GM21619 (cell line): ENCODE results near the gene B9D1.

Source experiments
- ATAC-seq: cut with Tn5 transposase; IDR thresholded peaks from one replicate; pipeline ENCODE4 v1.9.1; 2021; ENCODE audit not compliant: unreplicated experiment

B9D1 gene

DNA sequence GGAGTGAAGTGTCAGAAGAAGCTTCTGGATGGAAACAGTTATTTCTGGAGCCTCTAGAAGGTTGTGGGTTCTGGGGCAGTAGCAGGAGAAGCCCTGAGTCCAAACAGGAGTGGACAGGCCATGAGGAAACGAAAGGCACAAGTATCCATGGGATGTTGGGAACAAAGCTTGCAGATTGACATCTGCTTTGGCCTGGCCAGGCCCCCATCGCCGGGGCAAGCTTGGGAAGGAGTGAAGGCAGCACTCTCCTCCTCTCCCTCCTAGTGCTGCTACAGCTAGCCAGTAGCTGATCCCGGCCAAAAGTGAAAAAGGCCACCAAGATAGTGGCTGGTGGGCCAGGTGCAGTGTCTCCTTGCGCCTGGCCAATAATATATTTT lies 40.4 kb downstream of the B9D1 start:
- no peak for ATAC-seq

DNA sequence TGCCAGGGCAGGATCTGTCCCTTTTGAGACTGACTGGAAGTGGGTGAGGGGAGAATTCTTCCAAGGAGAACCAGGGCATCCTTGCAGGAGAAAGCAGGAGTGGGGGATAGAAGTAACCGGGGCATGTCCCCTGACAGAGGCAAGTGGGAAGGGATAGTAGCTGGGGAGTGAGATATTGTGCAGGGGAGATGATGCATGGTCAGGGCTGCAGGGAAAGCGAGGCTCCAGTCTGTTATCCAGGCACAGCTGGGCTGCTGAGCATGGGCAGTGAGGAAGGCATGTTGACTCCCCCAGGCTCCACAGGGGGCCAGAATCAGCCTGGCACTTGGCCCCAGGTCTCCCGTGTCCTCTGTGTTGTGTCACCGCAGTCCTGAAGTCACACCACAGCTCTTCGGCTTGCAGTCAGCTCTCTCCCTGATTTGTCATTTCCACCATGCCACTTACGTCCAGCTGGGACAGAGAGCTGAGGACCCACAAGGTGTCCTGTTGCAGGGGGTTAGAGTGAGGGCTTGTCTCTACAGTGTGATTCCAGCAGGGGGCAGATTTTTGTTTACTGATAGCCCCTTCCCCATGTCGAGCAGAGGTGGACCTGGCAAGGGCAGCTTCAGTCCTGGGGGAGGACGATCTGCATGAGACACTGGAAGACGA lies 40.9 kb downstream of the B9D1 start:
- ATAC-seq, result no peak

DNA sequence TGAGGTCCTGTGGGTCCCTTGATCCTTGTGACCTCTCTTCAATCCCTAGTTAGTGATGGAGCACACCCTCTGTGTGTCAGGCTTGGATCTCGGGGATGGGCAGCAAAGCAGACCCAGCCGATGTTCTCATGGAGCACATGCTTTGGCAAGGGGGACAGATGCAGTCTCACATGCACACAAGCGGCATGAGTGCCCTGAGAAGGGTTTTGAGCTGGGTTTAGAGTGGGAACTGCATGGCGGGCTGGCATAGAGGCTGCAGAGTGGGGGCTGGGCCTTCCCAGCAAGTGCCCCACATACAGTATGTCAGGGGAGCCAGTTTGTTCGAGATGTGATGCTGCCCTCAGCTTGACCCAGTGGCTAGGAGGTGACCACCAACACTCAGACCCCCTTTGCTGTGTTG lies 41.6 kb downstream of the B9D1 start:
- no peak for ATAC-seq

DNA sequence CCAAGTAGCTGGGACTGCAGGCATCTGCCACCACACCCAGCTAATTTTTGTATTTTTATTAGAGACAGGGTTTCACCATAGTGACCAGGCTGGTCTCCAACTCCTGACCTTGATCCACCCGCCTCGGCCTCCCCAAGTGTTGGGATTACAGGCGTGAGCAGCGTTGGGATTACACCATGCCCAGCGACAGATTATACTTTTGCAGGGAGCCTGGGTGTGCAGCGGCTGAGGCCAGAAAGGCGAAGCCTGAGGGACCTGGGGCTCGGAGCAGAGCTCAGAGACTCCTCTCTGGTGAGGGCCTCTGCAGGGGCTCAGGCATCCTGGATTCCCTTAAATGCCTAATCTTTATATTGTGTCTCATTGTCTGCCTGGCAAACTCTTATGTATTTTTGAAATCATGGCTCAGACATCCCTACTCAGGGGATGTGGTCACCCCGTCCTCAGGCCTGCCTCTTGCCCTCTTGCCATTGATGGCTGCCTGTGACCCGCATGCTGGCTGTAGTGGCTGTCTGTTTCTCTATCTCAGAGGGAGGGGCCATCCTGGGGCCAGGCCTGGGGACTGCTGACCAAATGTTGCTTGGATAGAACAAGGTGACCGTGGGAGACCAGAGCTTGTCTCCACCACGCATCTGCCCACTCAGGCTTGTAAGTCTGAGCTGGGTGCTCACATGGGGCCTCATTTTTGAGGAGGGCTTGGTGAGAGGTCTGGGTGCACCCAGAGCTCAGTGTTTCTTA lies 42.6 kb downstream of the B9D1 start:
- ATAC-seq, result no peak

DNA sequence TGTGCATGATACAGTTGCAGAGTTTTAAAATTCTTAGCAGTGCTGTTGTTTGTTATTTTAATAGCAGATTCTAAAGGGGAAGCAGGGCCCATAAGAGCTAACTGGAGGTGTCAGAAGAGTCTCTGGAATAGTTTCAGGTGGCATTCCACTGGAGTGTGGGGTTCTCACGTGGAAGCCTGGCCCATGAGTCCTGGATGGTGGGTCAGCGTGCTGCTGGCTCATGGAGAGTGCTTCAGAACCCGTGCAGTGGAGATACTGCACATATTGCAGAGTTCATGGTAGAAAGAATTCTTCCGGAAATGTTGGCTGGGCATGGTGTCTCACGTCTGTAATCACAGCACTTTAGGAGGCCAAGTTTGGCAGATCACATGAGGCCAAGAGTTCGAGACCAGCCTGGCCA lies 43.9 kb downstream of the B9D1 start:
- no peak for ATAC-seq

DNA sequence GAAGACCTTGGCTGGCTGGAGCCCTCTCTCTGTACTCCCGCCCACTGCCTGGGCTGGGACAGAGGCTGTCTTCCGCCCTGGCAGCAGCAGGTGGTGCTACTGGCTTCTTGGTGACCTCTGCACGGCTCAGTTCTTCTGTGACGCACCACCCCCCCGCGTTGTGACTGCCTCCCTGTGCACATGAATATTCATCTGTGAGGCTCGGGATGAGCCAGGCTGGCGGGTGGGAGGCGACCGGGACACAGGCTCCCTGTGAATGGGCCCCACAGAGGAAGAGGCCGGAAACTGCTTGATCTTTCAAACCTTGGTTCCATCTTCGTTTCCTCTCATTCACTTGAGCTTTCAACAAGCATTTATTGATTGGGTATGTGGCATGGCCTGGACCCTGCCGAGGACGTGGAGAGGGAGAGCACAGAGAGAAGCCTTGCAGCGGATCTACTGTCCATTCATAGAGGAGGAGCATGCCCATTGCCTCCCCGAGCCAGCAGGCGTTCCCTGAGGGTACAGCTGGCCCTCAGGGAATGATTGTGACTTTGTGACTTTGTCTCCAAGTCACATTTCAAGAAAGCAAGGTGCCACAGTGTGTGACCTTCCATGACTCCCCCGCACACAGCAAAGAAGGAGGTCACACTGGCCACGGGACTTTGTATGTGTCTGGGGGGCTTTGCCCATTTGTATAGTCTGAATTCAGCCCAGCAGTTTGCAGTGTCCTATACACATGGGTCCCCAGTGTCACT lies 45.0 kb downstream of the B9D1 start:
- ATAC-seq, result no peak

DNA sequence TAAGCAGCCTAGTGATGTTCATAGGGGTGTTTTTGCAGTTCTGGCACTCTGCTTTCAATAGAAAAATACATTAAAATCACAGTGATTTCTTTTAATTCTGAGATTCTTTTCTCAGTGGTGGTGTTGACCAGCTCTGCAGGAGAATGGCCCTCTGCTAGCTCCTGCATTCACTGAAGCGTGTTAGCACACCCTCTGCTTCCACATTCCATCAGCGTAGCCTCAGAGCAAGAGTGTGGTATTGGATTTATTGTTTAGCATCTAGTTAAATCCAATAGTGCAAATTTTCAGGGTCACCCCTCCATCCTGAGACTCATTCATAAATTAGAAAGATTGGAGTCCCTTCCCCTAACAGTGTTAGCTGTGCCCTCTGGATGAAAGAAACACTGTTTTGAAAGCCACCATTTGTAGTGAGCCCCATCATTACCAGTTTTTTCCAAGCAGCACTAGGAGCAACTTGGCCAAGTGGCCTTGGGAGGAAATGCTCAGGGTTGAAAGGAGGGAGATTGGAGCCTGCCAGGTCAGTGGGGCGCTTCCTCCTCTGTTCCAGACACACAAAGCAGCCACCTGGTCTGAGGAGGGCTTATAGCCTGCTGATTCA lies 45.7 kb downstream of the B9D1 start:
- ATAC-seq, result no peak

DNA sequence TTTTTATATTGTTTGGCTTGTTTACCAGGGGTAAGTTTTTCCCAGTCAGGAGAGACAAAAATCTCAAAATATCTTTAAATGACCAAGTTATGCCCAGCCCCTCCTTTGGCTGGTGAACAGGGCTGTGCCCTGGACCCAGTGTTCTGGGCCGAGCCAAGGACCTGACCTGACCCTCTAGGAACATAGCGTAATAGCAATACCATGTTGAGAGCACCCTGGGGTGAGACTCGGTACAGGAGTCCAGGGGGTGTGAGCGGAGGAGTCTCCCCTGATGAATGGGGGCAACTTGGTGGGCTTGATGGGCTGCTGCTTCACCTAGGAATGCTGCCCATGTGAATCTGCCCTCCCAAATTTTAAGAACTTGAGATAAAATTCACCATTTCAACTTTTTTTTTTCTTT lies 47.4 kb downstream of the B9D1 start:
- no peak for ATAC-seq

DNA sequence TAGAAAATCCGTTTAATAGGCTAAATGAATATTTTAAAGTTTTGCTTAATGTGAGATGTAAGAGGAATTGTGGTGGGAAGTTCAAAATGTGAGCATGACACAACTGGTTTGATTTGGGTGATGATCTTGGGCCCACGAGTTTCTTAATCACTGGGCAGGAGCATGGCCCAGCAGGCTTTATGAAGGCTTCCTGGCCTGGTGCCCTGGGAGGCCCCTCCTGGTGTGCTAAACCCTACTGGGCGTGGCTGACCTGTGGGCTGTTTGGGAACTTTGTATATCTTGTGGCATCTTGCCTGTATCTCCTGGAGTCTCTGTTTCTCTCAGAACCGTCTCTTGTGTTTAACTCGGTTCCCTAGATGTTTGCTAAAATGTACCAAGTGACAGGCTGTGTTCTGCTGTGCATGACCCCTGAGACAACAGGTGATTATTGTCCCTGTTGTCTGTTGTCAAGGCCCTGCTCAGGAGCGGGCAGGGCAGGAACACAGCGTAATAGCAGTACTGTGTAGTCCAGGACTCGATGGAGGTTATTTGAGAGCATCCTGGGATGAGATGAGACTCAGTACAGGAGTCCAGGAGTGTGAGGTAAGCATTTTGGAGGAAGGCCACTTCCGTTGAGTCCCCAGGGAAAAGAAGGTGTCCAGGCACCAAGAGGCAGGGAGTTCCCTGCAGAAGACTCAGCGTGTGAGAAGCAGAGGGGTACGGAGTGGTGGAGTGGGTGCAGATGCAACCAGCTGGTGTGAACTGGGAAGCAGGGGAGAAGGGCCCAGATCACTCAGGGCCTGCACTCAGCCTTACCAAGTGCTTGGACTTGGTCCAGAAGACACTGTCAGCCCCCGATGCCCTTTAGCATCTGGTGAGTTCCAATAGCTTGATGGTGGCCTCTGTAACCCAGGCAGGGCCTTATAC lies 48.5 kb downstream of the B9D1 start:
- no peak for ATAC-seq

DNA sequence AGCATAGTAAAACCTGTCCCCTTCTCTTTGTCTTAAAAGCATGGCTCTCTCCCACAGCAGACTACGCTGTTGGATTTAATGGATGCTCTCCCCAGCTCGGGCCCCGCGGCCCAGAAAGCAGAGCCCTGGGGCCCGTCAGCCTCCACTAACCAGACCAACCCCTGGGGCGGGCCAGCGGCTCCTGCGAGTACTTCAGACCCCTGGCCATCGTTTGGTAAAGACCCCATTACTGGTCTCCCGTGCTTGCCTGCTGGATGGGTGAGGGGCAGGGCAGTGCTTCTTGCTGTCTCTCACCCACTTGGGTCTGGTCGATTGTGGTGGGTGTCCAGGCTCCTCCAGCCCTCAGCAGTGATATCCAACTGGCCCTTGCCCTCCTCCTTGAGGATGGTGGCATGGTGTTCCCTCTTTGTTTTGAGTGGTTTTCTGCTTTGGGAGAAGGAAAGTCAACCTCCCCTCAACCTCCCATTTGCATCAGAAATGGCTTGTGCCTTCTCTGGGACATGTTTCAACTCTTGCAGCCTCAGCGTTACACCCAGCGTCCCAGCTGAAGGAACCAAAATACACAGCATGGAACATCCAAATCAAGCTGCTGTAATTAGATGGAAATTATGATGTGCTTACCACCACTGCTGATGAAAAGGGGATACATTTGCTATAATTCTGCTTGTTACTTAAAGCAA lies 49.3 kb downstream of the B9D1 start:
- ATAC-seq, result no peak

DNA sequence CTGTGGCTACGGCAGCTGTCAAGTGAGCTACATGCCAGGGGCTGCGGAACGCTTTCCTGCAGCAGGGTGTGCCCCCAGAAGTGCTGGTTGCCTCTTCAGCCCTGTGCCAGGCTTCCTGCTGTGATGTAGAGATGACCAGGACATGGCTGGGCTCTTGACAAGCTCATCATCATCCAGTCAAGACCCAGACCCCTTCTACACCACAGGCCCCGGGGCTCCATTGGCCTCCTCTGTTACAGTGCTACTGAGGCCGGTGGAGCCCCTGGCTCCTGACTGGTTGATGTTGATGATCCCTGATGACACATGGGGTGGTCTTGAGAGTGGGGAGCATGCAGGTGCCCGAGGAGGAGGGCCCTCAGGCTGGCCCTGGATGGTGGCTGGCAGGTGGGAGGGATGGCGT lies 50.1 kb downstream of the B9D1 start:
- ATAC-seq, result no peak

DNA sequence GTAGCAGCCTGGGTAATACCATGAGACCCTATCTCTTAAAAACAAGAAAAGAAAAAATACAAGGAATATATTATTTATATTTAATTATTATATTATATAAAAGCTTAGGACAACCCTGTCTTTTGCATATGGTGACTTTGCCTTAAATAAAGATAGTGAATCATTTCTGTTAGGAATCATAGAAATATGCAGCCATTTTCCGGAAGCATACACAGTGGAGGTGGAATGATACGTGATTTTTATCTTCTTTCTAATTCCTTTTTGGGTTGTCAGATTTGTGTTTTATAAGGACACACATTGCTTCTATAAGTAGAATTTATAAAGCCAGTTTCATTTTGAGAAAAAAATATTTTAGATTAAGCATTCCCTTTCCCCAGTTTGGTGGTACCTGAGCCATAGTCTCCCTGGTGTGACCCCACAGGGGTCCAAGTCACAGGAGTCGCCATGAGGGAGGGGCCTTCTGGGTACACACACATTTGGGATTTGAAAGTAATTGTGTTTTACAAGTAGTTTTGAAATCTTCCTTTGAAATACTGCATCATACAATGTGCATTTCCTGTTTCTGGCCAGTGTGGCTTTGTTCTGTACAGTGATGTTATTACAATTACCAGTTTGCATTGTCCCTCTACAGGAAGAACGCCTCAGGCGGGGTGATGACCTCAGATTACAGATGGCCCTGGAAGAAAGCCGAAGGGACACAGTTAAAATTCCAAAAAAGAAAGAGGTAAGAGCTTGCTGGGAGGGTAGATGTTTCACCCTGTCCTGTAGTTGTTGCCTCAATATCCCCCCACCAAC lies 50.9 kb downstream of the B9D1 start:
- ATAC-seq, result no peak

DNA sequence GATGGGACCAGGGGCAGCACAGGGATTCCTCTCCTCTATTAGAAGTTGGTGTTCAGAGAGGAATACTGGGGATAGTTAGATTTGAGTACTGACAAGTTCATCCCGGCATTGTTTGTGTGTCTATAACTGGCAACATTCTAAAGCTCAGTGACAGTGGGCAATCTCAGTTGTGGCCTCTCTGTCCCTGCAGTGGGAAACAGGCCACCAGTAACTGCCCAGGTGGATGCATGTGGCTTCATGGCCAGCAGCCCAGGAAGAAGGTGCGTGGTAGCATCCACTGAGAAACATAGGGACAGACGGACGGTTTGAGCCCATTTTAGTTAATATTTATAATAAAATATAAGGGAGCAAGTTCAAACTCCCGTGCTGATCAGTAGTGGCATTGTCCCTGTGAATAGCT lies 51.5 kb downstream of the B9D1 start:
- ATAC-seq, result no peak

DNA sequence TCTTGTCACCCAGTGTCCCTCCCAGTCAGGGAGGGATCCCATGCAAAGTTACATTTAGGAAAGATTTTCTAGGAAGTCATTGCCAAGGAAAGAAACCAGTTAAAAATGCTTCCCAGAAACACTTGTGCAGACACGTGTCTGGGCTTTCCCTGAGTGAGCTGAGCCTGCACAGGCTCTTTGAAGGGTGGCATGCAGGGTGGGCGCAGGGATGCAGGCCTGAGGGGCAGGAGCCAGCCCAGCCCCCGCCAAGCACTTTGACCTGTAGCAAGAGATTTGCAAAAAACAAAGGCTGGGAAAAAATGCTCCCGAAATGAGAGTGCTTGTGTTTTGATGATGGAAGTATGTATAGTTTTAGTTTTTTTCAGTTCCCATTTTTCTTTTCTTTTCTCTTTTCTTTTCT lies 52.4 kb downstream of the B9D1 start:
- no peak for ATAC-seq

DNA sequence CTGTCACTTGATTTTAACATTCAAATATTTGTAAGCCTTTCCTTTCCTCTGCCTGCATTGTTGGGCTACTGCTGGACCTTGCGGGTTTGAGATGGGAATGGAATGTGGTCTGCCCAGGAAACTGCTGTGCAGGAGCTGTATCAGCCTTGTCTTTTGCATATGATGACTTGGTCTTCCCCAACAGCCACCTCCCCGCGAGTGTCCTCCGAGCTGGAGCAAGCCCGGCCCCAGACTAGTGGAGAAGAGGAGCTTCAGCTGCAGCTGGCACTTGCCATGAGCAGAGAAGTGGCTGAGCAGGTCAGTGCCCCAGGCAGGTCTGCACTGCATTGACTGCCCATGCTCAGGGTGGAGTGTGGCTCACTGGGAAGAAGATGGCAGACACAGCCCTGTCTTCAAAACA lies 52.8 kb downstream of the B9D1 start:
- no peak for ATAC-seq

DNA sequence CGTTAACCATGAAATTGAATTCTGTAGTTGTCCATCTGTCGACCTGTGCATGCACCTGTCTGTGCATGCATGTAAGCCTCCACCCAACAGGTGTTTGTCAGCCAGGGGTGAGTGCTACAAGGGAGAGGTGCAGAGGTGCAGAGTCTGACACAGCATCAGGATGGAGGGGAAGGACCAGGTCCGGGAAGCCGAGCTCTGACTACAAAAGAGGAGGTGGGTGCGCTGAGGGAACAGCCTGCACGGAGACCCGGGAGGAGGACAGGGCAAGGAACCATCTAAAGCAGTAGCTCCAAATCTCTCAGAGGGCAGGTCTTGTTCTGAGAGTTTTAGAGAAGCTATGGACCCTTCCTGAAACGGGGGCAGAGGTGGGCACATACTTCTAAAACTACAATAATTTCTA lies 54.1 kb downstream of the B9D1 start:
- no peak for ATAC-seq

DNA sequence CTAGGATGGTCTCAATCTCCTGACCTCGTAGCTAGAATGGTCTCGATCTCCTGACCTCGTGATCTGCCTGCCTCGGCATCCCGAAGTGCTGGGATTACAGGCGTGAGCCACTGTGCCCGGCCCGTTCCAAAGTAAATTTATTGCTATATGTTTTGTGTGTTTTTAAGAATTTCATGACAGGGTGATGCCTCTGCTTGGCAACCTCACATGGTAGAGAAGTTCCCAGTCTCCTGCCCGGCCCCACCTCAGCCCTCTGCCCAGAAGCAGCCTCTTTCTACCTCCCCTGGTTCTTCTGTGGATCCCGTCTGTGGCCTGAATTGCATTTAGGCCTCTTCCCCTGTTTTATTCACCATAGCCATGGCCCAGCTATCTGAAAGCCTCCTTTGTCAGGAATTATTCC lies 55.0 kb downstream of the B9D1 start:
- no peak for ATAC-seq

DNA sequence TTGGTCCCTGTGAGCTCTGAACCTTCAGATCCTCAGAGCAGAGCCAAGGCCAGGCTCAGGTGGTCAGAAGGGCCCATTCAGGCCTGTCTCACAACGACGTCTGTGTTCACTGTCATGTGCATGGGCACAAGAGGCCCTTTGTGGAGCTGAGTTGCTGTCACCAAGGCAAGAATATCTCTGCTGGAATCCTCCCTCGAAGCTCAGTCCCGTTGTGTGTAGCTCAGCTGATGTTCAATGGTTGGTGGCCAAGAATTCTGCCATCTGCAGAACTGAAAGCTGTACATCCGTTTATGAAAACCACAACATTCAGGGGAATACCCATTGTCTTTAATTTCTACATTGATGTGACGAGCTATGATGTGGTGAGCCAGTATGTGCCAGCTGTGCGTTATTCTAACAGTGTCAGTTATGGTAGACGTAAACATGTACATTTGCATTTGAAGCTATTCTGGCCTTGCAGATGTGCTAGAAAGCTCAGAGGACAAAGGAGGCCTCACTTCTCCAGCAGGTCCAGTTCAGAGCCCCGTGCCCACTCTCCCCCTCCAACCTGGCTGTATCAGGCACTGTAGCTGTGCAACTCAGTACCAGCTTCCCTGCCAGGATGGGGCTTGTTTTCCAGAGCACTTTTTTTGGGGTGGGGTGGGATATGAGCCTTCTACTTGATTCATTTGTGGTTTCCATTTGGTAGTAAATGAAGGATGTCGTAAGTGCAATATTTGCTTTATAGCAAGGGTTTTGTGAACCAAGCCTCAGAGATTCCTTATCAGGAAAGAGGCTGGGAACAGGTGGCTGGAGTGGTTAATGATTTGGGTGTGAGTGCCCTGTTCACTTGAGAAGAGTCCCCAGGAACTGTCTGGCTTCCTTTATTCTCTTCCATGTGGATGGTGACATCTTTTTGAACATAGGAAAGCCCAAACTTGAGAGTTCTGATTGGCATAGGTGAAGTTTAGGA lies 56.1 kb downstream of the B9D1 start:
- ATAC-seq, result peak; percentile 83
